ENCODE data around the gene CPEB4. TPM values are rescaled to one million over a fixed set of nuclear protein-coding genes. Genes with fewer than 3 reads are reported as not detected.

The CPEB4 gene
- total and polyA plus RNA-seq, 2 donors: 22.1 to 26.4 TPM

GRCh38 chr5:173920024-173920753 lies 32.0 kb downstream of the CPEB4 start:
- DNase-seq (ENCODE audit: extremely low spot score): no peak
- Histone ChIP-seq H3K4me3 (ENCODE audit: low read depth, low read length) (no peak overlapping the region), H3K4me1 (ENCODE audit: insufficient read depth) (peaks cover 2% of the 10 kb centered on the region), H3K36me3 (ENCODE audit: insufficient read depth) (peaks cover 2% of the 10 kb centered on the region), H3K27ac (ENCODE audit: low read depth) (no peak overlapping the region)
- 82% methylated on average over 3 of the region's 3 CpGs for WGBS

- Histone ChIP-seq H3K4me3 (ENCODE audit: low read depth, low read length) (no peak overlapping the region), H3K4me1 (ENCODE audit: insufficient read depth) (peaks cover 2% of the 10 kb centered on the region)
These were observed 32.9 kb downstream of the CPEB4 start for GRCh38 chr5:173920866-173921555.

GRCh38 chr5:173922527-173922926 lies 34.4 kb downstream of the CPEB4 start:
- no peak overlapping the region for H3K4me3 ChIP-seq (ENCODE audit: low read depth, low read length)
- no peaks in the 10 kb centered on the region for H3K4me1 ChIP-seq (ENCODE audit: insufficient read depth)
- DNase-seq (ENCODE audit: extremely low spot score): no peak
- H3K36me3 ChIP-seq (ENCODE audit: insufficient read depth): peaks cover 2% of the 10 kb centered on the region
- no peak overlapping the region for H3K27ac ChIP-seq (ENCODE audit: low read depth)
- 97% methylated on average over 2 of the region's 2 CpGs for whole genome bisulfite sequencing

More at GRCh38 chr5:173920866-173921555, 32.9 kb downstream of the CPEB4 start:
- 66% methylated on average over 3 of the region's 3 CpGs for WGBS
- no peak for DNase-seq (ENCODE audit: extremely low spot score)
- Histone ChIP-seq H3K36me3 (ENCODE audit: insufficient read depth) (peaks cover 2% of the 10 kb centered on the region), H3K27ac (ENCODE audit: low read depth) (no peak overlapping the region)

- no peak for DNase-seq (ENCODE audit: extremely low spot score)
- Histone ChIP-seq H3K36me3 (ENCODE audit: insufficient read depth) (peaks cover 2% of the 10 kb centered on the region), H3K27ac (ENCODE audit: low read depth) (no peak overlapping the region), H3K4me1 (ENCODE audit: insufficient read depth) (no peaks in the 10 kb centered on the region), H3K4me3 (ENCODE audit: low read depth, low read length) (no peak overlapping the region)
- 37% methylated on average over 3 of the region's 3 CpGs for WGBS
These were observed 35.3 kb downstream of the CPEB4 start for GRCh38 chr5:173923218-173924095.

GRCh38 chr5:173924899-173925298 lies 36.8 kb downstream of the CPEB4 start:
- Histone ChIP-seq H3K27ac (ENCODE audit: low read depth) (no peak overlapping the region), H3K4me3 (ENCODE audit: low read depth, low read length) (no peak overlapping the region), H3K36me3 (ENCODE audit: insufficient read depth) (peaks cover 2% of the 10 kb centered on the region), H3K4me1 (ENCODE audit: insufficient read depth) (no peaks in the 10 kb centered on the region)
- no peak for DNase-seq (ENCODE audit: extremely low spot score)

GRCh38 chr5:173925449-173926071 lies 37.4 kb downstream of the CPEB4 start:
- H3K36me3 ChIP-seq (ENCODE audit: insufficient read depth): peaks cover 2% of the 10 kb centered on the region
- H3K4me1 ChIP-seq (ENCODE audit: insufficient read depth): no peaks in the 10 kb centered on the region
- DNase-seq (ENCODE audit: extremely low spot score): no peak
- H3K27ac ChIP-seq (ENCODE audit: low read depth): no peak overlapping the region
- WGBS: 40% methylated on average over 3 of the region's 3 CpGs
- no peak overlapping the region for H3K4me3 ChIP-seq (ENCODE audit: low read depth, low read length)

- no peak overlapping the region for H3K4me3 ChIP-seq (ENCODE audit: low read depth, low read length)
- H3K36me3 ChIP-seq (ENCODE audit: insufficient read depth): peaks cover 2% of the 10 kb centered on the region
- 43% methylated on average over 2 of the region's 2 CpGs for WGBS
- no peak for DNase-seq (ENCODE audit: extremely low spot score)
- H3K4me1 ChIP-seq (ENCODE audit: insufficient read depth): no peaks in the 10 kb centered on the region
- no peak overlapping the region for H3K27ac ChIP-seq (ENCODE audit: low read depth)
These were observed 38.2 kb downstream of the CPEB4 start for GRCh38 chr5:173926359-173926758.

GRCh38 chr5:173928871-173929574 lies 40.9 kb downstream of the CPEB4 start:
- peaks cover 2% of the 10 kb centered on the region for H3K36me3 ChIP-seq (ENCODE audit: insufficient read depth)
- no peak for DNase-seq (ENCODE audit: extremely low spot score)

GRCh38 chr5:173932695-173933139 lies 44.6 kb downstream of the CPEB4 start:
- Histone ChIP-seq H3K36me3 (ENCODE audit: insufficient read depth) (no peaks in the 10 kb centered on the region), H3K4me1 (ENCODE audit: insufficient read depth) (no peaks in the 10 kb centered on the region), H3K4me3 (ENCODE audit: low read depth, low read length) (no peak overlapping the region), H3K27ac (ENCODE audit: low read depth) (no peak overlapping the region)
- 59% methylated on average over 2 of the region's 2 CpGs for WGBS
- no peak for DNase-seq (ENCODE audit: extremely low spot score)

More at GRCh38 chr5:173928871-173929574, 40.9 kb downstream of the CPEB4 start:
- Histone ChIP-seq H3K4me3 (ENCODE audit: low read depth, low read length) (no peak overlapping the region), H3K27ac (ENCODE audit: low read depth) (no peak overlapping the region), H3K4me1 (ENCODE audit: insufficient read depth) (no peaks in the 10 kb centered on the region)
- 90% methylated on average over 4 of the region's 4 CpGs for WGBS

- DNase-seq (ENCODE audit: extremely low spot score): no peak
- WGBS: 98% methylated on average over 2 of the region's 2 CpGs
- no peaks in the 10 kb centered on the region for H3K36me3 ChIP-seq (ENCODE audit: insufficient read depth)
- no peak overlapping the region for H3K4me3 ChIP-seq (ENCODE audit: low read depth, low read length)
- no peak overlapping the region for H3K27ac ChIP-seq (ENCODE audit: low read depth)
- no peaks in the 10 kb centered on the region for H3K4me1 ChIP-seq (ENCODE audit: insufficient read depth)
These were observed 45.8 kb downstream of the CPEB4 start for GRCh38 chr5:173933901-173934300.

- H3K4me3 ChIP-seq (ENCODE audit: low read depth, low read length): no peak overlapping the region
- H3K27ac ChIP-seq (ENCODE audit: low read depth): no peak overlapping the region
- H3K36me3 ChIP-seq (ENCODE audit: insufficient read depth): no peaks in the 10 kb centered on the region
- 60% methylated on average over 2 of the region's 2 CpGs for WGBS
- DNase-seq (ENCODE audit: extremely low spot score): no peak
- H3K4me1 ChIP-seq (ENCODE audit: insufficient read depth): no peaks in the 10 kb centered on the region
These were observed 47.2 kb downstream of the CPEB4 start for GRCh38 chr5:173935396-173935795.

GRCh38 chr5:173940269-173940668 lies 52.1 kb downstream of the CPEB4 start:
- Histone ChIP-seq H3K4me3 (ENCODE audit: low read depth, low read length) (no peak overlapping the region), H3K36me3 (ENCODE audit: insufficient read depth) (no peaks in the 10 kb centered on the region), H3K4me1 (ENCODE audit: insufficient read depth) (no peaks in the 10 kb centered on the region), H3K27ac (ENCODE audit: low read depth) (no peak overlapping the region)
- WGBS: 85% methylated on average over 2 of the region's 2 CpGs
- no peak for DNase-seq (ENCODE audit: extremely low spot score)

GRCh38 chr5:173941102-173941501 lies 53.0 kb downstream of the CPEB4 start:
- Histone ChIP-seq H3K36me3 (ENCODE audit: insufficient read depth) (no peaks in the 10 kb centered on the region), H3K4me1 (ENCODE audit: insufficient read depth) (no peaks in the 10 kb centered on the region), H3K27ac (ENCODE audit: low read depth) (no peak overlapping the region), H3K4me3 (ENCODE audit: low read depth, low read length) (no peak overlapping the region)
- DNase-seq (ENCODE audit: extremely low spot score): no peak
- 90% methylated on average over 2 of the region's 2 CpGs for WGBS
